Measurements from ENCODE around the gene FES. TPM values are rescaled to one million over a fixed set of nuclear protein-coding genes. Genes with fewer than 3 reads are reported as not detected.
"Not testable (repeated sequence)": the region's sequence is repeated elsewhere in the genome, so short reads cannot be mapped to it uniquely, and the experiment has no call there.

FES gene
- total RNA-seq, 1 experiment from 2014 or later: 0.46 TPM

DNA sequence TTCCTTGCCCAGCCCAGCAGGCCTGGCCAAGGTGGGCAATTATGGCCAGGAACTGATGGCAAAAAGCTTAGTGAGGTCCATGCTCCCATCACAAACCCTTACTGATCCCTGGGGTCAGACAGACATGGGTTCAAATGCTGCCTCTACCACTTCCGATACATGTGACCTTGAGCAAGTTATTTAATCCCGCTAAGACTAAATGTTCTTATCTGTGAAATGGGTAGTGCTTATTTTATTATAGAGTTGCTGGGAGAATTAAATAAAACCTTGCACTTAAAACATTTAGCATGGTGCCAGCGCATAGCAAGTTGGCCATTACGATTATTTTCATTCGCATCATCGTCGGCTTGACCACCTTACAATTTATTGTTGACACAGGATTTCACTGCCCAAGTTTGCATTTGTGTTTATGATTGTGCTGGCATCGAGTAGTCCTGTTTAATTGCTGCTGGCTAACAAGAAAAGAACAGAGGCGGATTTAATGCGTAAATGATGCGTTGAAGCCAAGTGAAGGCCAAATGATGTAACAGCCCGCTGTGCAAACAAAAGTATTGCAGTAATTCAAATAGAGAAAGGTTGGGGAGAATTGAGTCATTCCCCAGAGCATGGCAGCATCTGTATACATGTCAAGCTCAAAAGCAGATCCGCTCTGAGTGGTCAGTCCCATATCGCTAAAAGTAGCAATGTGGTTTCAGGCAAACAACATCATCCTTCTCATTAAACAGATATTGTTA lies 23.2 kb upstream of the FES start:
- peak; percentile 43 for DNase-seq (ENCODE audit: low read depth)

DNA sequence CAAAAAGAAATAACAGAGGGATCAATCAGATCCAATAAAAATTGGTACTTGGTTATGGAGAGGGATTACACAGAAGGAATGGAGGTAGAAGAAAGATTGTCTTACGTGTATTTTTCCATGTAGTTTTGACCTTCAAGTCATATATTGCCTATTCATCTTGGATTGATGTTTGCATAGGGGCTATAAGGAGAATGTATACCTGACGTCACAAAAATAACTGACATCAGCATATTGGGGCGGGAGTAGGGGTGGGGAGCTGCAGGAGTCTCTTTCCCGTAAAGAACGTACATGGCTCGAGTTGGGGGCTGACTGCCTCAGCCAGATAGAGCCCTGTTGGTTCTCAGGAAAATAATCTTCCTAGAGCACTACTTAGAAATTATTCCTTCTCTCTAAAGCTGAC lies 21.8 kb upstream of the FES start:
- DNase-seq (ENCODE audit: low read depth): no peak

DNA sequence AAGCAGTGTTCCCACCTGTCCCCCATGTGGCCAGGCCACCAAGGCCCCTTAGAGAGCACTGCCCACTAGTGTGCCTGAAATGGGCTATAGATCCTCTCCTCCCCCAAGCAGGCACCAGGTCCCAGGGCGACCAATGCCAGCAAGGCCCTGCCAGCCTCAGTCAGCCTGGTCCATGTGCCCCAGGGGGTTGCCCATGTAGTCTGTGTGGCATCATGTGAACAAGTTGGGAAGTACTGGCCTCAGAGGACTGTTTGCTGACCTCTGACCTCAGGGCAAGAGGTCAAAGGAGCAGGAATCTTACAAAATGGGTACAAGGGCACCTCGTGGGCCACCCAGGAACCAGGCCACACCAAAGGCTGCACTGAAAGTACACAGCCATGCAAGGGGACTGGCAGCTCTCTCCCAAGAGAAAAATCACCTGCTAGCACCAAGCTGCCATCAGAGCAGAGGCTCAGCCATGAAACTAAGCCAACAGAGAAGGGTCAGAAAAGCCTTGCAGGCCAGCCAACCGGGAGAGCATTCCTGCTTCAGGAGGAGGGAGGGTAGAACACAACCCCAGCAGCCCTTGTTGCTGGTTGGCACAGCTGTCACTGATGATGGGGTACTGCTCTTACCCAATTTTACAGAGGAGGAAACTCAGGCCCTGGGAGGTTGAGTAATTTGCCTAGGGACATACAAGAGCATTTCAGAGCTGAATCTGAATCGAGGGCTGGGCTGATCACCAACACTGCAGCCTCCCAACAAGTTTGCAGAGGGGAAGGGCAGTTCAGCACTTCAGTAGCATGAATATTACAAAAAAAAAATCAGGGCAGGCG lies 21.1 kb upstream of the FES start:
- no peak for DNase-seq (ENCODE audit: low read depth)

DNA sequence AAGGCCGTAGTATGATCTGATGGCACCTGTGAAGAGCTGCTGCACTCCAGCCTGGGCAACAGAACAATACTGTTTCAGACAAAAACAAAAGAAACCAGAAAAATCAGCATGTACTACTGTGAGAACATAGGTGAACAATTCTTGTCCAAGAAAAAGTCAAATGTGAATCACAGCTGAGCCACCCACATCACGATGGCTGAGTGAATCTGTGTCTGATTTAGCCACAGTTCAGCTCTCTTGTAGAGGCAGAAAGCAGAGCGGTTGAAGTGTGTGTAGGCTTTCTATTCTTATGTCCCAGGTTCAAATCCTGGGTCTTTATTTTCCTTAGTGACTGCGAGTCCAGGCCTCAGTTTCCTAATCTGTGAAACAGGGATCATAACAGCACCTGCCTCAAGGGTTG lies 20.3 kb upstream of the FES start:
- no peak for DNase-seq (ENCODE audit: low read depth)

DNA sequence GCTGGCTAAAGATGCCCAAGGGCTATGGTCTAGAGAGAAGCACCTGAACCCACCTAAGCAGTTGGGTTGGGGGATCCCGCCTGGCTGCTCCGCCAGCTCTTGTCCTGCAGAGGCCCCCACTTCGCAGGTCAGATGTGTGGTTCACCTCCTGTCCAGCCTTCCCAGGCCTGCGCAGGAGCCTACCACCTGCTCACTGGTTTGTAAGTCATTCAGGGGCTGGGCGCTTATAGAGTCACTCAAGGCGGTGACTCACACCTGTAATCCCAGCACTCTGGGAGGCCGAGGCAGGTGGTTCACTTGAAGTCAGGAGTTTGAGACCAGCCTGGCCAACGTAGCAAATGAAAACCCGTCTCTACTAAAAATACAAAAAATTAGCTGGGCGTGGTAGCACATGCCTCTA lies 19.8 kb upstream of the FES start:
- peak; percentile 65 for DNase-seq (ENCODE audit: low read depth)

DNA sequence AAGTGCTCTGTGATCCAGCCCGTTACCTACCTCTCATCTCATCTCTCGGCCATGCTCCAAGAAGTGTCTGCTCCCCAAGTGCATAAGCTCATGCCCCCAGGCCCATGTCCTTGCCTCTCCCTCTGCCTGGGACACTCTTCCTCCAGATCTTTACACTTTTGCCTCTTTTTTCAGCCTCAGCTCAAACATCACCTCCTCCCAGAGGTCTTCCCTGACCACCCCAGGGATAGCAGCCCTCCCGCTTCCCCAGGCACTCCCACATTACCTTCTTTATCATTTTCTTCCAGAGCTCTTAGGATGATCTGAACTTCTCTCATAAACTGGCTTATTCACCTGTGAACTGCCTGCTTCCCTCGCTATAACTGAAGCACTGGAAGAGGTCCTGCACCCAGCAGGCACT lies 18.6 kb upstream of the FES start:
- DNase-seq (ENCODE audit: low read depth): no peak

DNA sequence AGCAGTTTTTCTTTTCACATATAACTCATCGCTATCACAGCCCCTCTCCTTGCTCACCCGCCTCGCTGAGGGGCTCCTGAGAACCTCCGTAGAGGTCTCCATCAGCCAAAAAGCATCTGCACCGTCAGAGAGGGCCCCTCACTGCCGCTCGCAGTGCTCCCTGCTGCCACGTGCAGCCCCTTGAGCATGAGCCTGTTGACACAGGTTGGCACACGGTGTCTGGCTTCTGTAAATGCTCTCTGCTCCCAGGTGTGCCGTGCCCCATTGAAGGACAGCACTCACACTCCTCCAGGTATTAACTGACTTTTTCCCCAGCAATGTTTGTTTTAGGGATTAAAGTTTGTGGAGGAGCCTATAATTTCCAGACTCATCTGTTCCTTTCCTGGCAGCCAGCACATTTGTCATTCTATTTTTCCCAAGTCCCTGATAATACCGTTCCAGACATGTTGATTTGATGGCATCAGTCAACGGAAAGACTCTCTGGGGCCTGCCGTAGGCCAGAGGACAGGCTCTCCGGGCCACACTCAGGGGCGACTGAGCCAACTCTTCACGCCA lies 18.1 kb upstream of the FES start:
- DNase-seq (ENCODE audit: low read depth): no peak

DNA sequence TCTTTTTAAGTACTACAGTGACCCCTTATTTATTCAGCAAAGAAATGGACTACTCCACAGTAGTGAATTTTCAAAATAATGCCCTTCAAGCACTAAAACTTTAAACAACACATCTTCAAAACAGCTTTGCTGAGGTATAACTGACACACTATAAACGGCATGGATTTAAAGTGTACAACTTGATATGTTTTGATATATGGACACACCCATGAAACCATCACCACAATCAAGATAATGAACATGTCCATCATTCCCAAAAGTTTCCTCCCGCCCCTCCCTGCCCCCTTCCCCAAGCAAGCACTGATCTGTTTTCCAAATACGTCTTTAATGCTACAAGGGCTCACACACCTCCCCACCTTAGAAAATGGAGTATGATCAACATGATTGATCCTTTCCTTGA lies 17.5 kb upstream of the FES start:
- DNase-seq (ENCODE audit: low read depth): no peak

DNA sequence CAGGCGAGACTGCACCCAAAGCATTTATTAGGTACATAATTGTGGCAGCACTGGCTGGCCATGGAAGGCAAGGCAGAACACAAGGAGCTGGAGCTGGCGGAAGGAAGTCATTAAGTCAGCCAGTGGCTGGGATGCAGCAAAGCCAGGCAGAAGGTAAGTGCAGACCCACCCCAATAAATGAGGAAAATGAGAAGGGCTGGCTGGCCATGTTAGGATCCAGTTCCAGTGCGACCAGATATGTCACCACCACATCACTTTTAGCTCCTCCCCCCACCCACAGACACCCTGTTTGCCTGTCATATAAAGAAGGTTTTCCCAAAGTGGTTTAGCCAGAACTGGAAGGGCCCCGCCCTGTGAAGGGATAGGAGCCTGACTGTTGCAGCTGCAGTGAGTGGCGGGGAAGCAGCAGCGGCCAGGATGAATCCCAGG lies 16.0 kb upstream of the FES start, which contains the start of gene FURIN:
Gene FURIN (plus strand): TSS at position 328 of the 429 bp plus-strand sequence. CDS start 7,153 bp downstream, outside the sequence.
- peak; percentile 50 for DNase-seq (ENCODE audit: low read depth)

DNA sequence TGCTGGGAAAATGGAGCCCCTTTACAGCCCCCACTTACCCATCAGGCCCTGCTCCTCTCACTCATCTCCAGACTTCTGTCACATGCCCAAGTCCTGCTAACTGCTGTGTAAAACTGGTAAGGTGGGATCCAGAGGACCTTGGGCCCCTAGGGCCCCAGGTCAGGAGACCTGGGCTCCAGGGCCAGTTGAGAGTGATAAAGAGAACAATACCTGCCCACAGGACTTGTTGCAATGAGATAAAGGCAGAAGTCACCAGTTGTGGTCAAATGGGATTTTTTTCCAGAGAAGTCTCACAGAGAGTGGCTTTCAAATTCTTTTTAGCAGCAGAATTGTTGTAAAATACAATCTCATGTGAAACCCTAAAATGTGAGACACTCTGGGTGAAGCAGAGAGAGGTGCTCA lies 15.2 kb upstream of the FES start:
- DNase-seq (ENCODE audit: low read depth): no peak

DNA sequence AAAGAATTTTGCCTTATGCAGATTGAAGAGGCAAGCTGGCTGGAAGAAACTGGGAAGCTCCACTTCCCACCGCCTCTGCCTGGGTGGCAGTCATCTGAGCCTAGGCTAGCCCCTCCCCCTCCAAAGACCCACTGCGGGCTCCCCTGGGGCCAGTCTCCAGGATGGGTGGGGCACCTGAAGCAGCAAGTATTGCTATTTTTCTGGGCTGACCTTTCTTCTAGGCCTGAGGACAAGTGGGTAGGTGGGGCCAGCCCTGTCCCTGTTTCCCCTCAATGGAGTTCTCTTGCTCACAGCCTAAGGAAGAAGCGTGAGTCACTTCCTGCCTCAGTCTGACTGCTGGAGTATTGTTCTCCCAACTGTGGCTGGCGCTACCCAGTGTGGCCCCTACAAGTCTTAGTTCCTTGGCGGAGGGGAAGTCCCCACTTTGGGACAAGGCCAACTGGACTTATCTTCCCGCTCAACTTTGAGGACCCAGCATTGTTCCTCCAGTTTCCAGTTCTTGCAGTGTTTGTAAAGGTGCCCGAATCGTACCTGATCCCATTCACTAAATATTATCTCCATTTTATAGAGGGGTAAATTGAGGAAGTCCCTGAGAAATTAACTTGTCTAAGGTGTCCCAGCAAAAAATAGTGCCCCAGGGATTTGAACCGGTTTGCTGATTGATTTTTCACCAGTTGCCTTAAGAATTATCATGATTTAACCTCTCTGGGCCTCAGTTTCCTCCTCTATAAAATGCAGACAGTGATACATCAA lies 14.5 kb upstream of the FES start:
- peak; percentile 96 for DNase-seq (ENCODE audit: low read depth)

DNA sequence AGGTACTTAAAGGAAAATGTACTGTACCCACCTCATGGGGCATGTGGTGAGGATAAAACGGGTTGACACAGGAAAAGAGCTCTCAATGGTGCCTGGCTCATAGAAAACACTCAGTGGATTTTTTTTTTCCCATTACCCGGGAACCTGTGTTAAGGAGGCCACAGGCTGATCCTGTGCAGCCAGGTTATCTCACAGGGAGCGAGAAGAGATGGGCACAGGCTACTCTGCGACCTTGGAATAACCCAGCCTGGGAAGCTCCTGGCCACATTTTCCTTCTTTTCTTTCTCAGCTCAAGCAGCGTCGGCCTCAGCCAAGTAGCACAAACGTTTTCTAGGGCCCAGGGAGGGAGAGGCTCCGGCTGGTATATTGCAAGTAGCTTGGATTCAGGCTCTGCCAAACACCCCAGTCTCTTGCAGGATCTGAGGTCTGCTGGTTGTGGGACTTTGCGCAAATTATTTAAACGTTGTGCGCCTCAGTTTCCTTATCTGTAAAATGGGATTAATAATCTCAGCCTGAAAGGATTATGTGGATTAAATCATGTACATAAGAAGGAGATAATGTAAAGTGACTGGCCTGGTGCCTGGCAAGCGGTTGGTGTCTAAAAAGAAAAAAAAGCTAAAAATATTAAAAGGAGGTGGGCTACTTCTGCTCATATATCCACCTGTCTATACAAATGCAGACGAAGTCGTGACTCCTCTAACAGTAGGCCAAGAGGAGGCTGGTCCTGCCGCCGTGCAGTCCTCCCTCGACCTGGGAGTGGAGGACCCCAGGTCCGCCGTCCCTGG lies 13.8 kb upstream of the FES start:
- peak; percentile 56 for DNase-seq (ENCODE audit: low read depth)

DNA sequence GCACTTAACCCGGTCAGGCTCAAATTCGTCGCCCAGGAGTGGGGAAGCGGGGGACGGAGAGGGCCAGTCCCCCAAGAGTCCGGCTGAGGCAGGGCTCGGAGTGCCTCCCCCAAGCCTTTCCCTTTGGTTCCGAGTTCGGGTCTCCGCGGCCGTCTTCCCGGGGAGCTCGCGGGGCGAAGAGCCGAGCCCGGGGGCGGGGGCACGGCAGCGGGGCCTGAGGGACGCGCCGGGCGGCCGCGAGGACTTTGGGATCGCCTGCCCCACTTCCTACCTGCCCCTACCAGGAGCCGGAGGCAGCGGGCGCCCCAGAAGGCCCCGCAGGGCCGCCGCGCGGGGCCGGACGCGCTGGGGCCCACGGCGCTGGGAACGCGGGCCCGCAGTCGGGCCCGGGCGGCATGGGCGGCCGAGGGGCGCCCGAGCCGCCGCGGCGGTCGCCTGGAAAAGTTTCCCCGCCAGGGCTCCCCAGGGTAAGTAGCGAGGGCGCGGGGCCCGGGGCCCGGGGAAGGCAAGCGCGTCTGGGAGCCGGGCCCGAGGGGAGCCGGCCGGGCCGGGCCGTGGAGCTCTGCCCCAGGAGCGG lies 13.1 kb upstream of the FES start:
- peak; percentile 45 for DNase-seq (ENCODE audit: low read depth)

DNA sequence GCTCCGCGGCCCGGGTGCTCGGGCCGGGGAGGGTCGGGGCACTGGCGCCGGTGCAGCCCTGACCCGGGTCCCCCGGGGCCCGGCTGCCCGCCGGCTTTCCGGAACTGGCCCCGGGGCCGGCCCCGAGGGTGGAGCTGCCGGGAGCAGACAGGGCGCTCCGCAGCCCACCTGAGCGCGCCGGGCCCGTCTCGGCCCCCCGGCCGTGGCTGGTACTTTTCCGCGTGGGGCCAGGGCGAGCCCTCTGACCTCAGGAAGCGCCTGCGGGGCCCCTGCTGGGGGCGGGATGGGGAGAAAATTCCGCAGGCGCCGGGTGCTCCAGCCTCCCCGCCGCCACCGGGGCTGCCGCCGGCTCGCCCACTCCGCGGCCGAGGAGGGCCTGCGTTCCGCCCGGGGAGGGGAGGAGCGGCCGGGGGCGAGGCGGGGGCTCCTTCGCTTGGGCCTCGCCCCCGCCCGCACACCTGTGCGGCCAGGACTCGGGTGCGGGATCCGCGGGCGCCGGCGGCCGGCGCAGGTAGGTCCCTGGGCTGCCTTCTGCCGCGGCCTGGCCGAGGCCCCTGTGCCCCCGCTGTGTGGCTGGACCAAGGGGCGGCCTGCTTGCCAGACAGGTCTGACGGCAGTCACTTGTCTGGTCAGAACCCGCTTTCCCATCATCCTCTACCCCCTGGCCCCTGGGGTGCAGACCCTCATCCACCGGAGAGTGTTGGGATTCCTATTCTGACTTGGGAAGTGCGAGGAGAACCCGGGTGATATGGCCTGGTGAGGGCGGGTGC lies 12.4 kb upstream of the FES start:
- peak; percentile 30 for DNase-seq (ENCODE audit: low read depth)

DNA sequence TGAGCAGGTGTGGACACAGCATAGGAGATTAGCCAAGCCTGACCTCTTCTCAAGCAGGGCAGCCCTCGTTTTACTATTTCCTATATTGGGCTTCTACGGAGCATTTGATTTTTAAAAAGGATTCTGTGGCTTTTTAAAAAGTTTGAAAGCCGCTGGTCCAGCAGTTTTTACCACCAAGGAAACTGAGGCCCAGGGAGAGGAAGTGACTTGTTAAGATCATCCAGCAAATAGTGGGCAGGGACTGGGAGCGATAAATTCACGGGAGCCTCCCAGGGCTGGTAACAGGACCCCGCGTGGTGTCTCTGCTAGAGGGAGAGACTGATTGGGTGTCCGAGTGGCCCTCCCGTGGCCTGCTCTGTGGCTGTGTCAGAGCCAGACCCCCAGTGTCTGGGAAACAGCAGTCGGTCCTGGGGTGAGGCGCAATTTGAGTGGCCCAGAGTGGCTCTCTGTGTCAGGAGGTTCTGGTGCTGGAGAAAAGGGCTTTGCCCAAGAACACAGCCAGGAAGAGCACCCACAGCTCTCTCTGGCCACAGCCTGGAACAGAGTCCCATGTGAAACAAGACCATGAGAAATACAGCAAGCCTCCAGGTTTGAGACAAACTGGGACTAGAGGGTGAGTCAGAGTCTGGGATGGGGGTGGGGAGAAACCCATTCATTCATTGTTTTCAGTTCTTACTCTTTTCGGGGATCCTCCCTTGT lies 11.7 kb upstream of the FES start:
- peak; percentile 85 for DNase-seq (ENCODE audit: low read depth)

DNA sequence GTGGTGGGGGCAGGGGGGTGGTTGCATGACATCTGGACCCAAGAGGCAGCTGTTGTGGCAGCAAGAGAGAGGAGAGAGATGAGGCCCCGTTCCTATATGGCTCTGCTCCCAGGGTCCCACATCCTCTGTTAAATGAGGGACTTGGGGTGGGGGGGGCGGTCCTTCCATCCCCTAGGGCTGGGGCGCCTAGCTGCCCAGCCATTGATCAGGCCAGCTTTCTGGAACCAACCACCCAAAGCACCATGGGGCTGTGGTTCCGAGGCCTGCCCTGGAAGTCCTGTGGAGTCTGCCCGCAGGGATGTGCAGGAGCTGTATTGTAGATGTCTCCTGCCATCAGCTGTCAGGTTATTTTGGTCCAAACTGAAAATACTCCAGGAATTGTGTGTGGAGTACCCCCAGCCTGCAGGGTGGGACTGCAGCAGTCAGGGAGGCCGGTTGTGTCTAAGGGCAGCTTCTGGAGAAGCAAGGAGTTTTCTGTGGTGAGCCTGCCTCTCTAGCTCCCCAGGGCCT lies 10.8 kb upstream of the FES start:
- no peak for DNase-seq (ENCODE audit: low read depth)

DNA sequence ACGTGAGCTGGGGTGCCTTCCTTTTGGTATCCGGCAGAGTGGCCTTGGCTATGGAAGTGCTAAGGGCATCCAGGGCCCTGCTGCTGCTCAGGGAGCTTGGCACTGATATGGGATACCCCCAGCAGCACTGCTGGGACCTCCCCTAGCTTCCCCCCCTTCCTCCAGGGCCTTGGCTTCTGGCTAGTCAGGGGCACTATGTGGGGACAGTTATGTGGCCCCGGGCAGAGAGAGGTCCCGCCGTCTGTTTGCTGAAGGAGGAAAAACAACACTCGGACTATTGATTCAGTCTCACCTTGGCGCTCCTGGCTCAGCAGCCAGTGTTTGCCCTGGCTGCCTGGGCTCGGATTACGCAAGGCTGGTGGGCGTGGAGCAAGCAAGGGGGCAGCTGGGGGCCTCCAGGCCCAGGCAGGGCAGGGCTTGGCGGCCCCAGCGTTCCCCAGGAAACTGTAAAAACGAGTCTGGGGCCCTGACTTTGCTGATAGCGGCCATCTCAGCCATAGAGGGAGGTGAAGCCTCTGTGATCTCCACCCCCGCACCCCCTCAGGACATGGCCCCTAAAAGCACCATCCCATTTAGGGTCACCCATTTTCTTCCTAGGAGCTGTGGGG lies 10.2 kb upstream of the FES start:
- peak; percentile 51 for DNase-seq (ENCODE audit: low read depth)

DNA sequence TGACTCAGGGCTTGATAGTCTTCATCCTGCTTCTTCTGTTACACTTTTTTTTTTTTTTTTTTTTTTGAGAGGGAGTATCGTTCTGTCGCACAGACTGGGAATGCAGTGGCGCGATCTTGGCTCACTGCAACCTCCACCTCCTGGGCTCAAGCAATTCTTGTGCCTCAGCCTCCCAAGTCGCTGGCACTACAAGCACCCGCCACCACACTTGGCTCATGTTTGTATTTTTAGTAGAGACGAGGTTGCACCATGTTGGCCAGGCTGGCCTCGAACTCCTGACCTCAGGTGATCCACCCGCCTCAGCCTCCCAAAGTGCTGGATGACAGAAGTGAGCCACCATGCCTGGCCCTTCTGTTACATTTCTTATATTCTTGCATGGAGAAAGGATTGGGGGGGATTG lies 9.3 kb upstream of the FES start:
- not testable (repeated sequence) for DNase-seq (ENCODE audit: low read depth)

DNA sequence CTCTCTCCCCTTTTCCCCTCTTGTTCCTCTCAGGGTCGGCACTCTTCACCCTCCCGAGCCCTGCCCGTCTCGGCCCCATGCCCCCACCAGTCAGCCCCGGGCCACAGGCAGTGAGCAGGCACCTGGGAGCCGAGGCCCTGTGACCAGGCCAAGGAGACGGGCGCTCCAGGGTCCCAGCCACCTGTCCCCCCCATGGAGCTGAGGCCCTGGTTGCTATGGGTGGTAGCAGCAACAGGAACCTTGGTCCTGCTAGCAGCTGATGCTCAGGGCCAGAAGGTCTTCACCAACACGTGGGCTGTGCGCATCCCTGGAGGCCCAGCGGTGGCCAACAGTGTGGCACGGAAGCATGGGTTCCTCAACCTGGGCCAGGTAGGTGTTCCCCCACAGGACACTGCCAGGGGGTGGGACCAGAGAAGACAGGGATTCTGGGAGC lies 8.7 kb upstream of the FES start:
- no peak for DNase-seq (ENCODE audit: low read depth)

All from Daoy (cell line).